GM12872 (cell line): ENCODE measurements around the gene SLC43A2.

Source experiments
- TF ChIP-seq, protein P1 (sequence below): IDR thresholded peaks from 3 replicates; pipeline ENCODE4 v1.5.1; 2011; ENCODE audit warnings: low read depth, mild to moderate bottlenecking, low read length, moderate library complexity; ENCODE audit not compliant: insufficient read depth

Gene SLC43A2

GRCh38 chr17:1630662-1631061 is 2.0 kb upstream of the SLC43A2 start:
- TF ChIP-seq, protein P1, sequence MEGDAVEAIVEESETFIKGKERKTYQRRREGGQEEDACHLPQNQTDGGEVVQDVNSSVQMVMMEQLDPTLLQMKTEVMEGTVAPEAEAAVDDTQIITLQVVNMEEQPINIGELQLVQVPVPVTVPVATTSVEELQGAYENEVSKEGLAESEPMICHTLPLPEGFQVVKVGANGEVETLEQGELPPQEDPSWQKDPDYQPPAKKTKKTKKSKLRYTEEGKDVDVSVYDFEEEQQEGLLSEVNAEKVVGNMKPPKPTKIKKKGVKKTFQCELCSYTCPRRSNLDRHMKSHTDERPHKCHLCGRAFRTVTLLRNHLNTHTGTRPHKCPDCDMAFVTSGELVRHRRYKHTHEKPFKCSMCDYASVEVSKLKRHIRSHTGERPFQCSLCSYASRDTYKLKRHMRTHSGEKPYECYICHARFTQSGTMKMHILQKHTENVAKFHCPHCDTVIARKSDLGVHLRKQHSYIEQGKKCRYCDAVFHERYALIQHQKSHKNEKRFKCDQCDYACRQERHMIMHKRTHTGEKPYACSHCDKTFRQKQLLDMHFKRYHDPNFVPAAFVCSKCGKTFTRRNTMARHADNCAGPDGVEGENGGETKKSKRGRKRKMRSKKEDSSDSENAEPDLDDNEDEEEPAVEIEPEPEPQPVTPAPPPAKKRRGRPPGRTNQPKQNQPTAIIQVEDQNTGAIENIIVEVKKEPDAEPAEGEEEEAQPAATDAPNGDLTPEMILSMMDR = no peak

GRCh38 chr17:1629504-1630310 is 1.1 kb upstream of the SLC43A2 start:
- TF ChIP-seq, protein P1 = peak; percentile 79

GRCh38 chr17:1628856-1629503 is 346 bp upstream of the SLC43A2 start:
- TF ChIP-seq, protein P1 = peak; percentile 39; the same call in 2 of the 3 replicates

- TF ChIP-seq, protein P1 = no peak
These were observed 1.3 kb downstream of the SLC43A2 start for GRCh38 chr17:1627182-1627981.

DNA sequence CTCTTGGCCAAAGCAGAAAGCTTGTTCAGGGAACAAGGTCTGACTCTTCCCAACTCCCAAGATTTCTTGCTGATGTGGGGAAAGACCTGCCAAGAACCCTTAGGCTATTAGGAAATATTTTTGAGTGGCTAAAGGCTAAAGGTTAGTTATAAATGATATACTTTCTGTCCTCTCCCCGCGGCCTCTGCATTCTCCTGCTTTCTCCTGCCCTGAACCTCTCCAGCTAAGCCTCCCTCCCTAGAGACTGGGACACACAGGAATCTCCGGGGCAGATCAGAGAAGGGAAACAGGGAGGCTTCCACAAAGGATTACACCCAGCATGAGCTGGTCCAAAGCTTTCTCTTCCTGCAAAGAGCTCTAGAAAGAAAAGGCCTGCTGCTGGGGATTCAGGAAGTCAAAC is 2.3 kb downstream of the SLC43A2 start:
- TF ChIP-seq, protein P1 = no peak

DNA sequence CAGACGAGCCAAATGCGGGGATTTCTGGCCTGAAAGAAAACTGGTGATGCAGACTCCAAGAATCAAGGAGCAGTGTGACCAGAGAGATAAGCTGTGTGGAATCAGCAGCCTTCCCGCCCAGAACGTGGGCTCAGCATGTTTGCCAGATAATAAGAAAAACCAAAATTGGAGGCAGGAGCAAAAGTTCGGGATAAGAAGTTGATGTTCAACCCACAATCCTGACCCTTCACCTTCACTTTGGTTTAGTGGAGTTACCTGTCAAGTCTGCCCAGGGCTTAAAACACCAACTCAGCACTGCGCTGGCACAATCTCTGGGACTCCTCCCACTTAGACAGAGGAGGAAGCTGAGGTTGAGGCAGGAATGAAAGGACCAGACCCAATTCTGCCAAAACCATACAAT is 3.1 kb downstream of the SLC43A2 start:
- TF ChIP-seq, protein P1 = no peak

GRCh38 chr17:1625053-1625452 is 3.6 kb downstream of the SLC43A2 start:
- TF ChIP-seq, protein P1 = no peak
